ENCODE measurements around the gene PI4K2A.
"Not testable (repeated sequence)": the region's sequence is repeated elsewhere in the genome, so short reads cannot be mapped to it uniquely, and the experiment has no call there.

Gene PI4K2A

GRCh38 chr10:97632949-97633884 lies 7.3 kb upstream of the PI4K2A start, which contains the start of gene MORN4:
Gene MORN4 (minus strand): TSS chr10:97633500. CDS start chr10:97619653, 13,847 bp downstream.
- DNase-seq (ENCODE audit: low read depth), result peak; percentile 79

DNA sequence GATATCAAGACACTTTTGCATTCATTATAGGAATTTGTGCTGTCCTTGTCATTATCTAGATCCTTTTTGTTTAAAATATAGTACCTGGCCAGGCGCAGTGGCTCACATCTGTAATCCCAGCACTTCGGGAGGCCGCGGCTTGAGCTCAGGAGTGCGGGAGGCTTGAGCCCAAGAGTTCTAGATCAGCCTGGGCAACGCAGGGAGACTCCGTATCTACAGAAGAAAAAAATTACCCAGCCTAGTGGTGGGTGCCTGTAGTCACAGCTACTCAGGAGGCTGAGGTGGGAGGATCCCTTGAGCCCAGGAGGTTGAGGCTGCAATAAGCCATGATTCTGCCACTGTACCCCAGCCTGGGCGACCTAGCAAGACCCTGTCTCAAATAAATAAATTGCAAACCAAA lies 6.5 kb upstream of the PI4K2A start:
- no peak for DNase-seq (ENCODE audit: low read depth)

GRCh38 chr10:97635577-97635976 lies 4.9 kb upstream of the PI4K2A start:
- no peak for DNase-seq (ENCODE audit: low read depth)

DNA sequence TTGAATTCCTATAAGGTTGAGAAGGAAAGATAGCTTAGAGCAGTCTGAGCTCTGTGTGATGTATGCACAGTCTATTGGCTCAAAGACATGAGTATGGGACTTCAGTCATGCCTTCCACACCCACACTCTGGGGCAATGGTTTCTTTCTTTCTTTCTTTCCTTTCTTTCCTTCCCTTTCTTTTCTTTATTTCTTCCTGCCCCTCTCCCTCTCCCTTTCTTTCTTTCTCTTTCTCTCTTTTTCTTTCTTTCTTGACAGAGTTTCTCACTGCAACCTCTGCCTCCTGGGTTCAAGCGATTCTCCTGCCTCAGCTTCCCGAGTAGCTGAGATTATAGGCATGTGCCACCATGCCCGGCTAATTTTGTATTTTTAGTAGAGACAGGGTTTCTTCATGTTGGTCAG lies 1.4 kb upstream of the PI4K2A start:
- not testable (repeated sequence) for DNase-seq (ENCODE audit: low read depth)

DNA sequence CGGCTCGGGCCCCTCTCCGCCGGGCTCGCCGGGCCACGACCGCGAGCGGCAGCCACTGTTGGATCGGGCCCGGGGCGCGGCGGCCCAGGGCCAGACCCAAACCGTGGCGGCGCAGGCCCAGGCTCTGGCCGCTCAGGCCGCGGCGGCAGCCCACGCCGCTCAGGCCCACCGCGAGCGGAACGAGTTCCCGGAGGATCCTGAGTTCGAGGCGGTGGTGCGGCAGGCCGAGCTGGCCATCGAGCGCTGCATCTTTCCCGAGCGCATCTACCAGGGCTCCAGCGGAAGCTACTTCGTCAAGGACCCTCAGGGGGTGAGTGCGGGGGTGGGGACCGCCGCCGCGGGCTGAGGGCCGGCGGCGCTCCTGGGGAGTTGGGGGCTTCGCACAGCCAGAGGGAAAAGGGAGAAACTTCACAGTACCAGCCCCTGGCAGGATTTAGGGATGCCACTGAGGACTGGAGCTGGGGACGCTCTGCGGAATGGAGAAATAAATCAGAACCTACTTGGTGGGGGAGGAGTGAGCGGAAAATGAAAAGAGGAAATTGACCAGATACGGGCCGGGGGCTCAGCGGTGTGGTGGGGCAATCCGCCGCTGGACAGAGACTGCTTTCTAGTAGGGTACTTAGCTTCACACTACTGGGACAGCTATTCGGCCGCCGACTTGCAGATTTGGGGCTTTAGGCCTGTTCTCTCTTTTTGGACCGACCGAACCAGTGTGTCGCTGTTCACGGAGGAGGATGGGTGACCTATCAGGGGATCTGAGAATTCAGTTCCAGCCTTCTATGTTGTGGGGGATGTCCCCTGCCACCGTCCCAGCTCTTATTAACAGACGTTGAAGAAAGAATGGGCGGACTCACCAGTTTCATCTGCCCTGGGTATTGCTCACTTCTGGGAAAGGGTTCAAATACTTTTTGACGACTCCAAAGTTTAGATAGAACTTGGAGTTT lies 669 bp downstream of the PI4K2A start:
- no peak for DNase-seq (ENCODE audit: low read depth)

DNA sequence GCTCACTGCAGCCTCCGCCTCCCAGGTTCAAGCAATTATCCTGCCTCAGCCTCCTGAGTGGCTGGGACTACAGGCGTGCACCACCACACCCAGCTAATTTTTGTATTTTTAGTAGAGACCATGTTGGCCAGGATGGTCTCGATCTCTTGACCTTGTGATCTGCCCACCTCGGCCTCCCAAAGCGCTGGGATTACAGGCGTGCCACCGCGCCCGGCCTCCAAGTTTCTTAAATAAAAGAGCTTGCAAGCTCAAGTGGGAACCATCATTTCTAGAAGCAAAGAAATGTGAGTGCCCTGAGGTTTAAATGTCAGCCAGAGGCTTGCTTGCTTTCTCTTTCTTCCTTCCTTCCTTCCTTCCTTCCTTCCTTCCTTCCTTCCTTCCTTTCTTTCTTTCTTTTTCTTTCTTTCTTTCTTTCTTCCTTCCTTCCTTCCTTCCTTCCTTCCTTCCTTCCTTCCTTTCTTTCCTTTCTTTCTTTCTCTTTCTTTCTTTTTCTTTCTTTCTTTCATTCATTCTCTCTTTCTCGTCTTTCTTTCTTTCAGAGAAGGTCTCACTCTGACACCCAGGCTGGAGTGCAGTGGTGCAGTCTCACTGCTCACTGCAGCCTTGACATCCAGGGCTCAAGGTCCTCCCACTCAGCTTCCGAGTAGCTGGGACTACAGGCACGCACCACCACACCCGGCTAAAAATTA lies 2.1 kb downstream of the PI4K2A start:
- DNase-seq (ENCODE audit: low read depth), result not testable (repeated sequence)

GRCh38 chr10:97643441-97643985 lies 3.0 kb downstream of the PI4K2A start:
- no peak for DNase-seq (ENCODE audit: low read depth)

GRCh38 chr10:97644936-97645335 lies 4.5 kb downstream of the PI4K2A start:
- no peak for DNase-seq (ENCODE audit: low read depth)

DNA sequence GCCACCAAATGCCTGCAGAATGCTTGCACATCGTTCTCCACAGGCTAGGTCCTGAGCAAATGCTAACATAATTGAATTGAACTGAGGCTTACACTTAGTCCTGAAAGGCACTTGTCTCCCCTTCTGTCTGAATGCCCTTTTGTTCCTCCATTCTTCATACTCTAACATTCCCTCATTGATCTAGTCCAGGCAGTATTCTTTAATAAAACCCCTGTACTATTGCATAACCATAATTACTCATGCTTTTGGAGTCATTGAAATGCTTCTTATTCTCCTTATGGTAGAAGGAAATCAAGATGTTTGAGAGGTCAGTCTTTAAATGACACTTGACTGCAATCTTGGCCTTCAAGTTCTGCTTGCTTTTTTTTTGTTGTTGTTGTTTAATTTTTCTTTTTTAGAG lies 7.1 kb downstream of the PI4K2A start:
- DNase-seq (ENCODE audit: low read depth), result no peak

DNA sequence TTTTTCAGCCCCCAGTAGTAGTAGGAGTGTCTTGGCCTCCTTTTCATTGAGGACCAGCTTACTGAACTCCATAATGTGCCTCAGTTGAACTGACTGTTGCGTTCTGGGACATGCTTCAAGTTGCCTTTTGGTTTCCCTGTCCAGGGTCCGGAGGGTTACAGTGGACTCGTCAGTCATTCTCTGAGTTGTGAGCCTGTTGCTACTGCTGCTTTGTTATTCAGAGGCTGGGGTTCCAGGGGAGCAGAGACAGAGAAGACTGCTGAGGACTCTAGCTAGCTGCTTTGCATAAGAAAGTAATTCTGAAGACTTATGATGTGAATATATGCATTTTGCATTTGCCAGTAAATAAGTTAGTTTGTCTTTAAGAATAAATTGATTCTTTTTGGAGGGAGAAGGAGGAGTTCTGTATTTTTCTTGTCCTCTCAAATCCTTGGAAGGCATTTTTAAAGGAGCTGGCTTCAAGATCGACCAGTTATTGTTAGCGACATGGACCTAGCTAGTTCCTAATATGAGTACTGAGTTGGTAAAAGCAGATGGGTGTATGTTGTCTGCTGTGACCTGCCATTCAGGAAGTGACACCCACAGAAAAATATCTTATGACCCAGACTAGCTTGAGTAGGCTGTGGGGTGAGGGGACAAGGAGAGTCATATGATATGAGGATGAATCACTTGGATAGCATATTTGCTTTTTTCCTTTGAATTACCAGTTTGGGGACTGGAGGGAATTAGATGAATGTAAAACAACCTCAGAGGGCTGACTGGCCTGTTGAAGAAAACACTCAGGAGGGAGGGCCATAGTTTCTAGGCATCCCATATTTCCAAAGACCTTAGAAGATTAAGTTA lies 8.3 kb downstream of the PI4K2A start:
- no peak for DNase-seq (ENCODE audit: low read depth)

GRCh38 chr10:97649405-97649750 lies 8.9 kb downstream of the PI4K2A start:
- not testable (repeated sequence) for DNase-seq (ENCODE audit: low read depth)

GRCh38 chr10:97650726-97651125 lies 10.3 kb downstream of the PI4K2A start:
- DNase-seq (ENCODE audit: low read depth), result no peak

DNA sequence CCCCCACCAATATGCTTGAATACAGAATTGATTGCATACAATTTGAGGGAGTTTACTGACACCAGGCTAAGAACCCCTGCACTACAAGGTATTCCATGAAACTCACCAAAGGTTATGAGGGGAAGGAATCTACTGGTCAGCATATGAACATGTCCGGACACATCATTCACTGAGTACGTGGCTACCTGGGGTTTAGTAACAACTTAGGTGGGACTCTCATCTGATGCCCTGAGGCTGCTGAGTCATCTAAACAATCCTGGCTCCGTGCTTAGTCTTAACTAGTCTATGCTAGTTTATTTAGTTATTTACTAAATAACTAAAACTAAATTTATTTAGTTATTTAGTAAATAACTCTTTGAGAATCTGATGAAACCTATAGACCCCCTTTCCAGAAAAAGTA lies 11.3 kb downstream of the PI4K2A start:
- no peak for DNase-seq (ENCODE audit: low read depth)

DNA sequence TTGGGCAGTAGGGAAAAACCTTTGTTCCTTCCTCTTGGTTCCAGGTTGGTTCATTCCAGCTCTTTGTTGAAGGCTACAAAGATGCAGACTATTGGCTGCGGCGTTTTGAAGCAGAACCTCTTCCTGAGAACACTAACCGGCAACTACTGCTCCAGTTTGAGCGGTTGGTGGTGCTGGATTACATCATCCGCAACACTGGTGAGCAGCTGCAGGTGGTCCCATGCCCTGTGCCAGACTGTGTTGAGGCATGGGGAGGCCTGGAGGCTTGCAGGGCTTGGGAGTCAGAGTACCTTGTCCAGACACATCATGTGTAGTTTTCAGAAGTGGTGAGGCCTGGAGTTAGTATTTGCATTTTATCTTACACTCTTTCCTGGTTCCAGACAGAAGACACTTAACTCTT lies 16.3 kb downstream of the PI4K2A start:
- DNase-seq (ENCODE audit: low read depth), result no peak

GRCh38 chr10:97659589-97659988 lies 19.1 kb downstream of the PI4K2A start:
- DNase-seq (ENCODE audit: low read depth), result no peak

GRCh38 chr10:97664282-97664850 lies 23.9 kb downstream of the PI4K2A start:
- no peak for DNase-seq (ENCODE audit: low read depth)

DNA sequence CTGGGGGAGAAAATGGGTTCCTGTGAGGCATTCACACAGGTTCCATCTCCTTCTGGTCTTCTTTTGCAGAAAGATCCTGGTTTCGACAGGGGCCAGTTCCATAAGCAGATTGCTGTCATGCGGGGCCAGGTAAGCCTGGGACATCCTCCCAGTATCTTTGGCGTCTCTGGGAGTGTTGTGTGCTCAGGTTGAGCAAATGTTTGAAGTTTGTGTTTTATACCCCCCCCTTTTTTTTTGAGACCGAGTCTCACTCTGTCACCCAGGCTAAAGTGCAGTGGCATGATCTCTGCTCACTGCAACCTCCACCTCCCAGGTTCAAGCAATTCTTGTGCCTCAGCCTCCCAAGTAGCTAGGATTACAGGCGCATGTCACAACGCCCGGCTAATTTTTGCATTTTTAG lies 26.5 kb downstream of the PI4K2A start:
- DNase-seq (ENCODE audit: low read depth), result no peak

- DNase-seq (ENCODE audit: low read depth), result no peak
Observed at GRCh38 chr10:97667463-97667862, 27.0 kb downstream of the PI4K2A start.

DNA sequence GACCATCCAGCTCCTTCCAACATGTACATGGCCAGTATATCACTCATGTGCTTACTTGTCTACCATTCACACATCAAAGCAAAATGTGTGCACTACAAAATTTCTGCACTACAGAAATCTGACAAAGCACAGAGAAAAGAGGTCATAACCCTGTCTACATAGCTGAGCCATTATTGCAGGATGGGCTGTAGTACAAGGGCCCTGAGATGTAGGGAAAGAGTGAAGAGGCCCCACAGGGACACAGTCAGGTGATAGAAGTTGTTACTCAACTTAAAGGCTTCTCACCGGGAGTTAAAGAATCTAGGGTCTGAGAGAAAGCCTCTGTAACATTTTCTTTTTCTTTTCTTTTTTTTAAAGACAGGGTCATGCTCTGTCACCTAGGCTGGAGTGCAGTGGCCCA lies 29.1 kb downstream of the PI4K2A start:
- DNase-seq (ENCODE audit: low read depth), result no peak

DNA sequence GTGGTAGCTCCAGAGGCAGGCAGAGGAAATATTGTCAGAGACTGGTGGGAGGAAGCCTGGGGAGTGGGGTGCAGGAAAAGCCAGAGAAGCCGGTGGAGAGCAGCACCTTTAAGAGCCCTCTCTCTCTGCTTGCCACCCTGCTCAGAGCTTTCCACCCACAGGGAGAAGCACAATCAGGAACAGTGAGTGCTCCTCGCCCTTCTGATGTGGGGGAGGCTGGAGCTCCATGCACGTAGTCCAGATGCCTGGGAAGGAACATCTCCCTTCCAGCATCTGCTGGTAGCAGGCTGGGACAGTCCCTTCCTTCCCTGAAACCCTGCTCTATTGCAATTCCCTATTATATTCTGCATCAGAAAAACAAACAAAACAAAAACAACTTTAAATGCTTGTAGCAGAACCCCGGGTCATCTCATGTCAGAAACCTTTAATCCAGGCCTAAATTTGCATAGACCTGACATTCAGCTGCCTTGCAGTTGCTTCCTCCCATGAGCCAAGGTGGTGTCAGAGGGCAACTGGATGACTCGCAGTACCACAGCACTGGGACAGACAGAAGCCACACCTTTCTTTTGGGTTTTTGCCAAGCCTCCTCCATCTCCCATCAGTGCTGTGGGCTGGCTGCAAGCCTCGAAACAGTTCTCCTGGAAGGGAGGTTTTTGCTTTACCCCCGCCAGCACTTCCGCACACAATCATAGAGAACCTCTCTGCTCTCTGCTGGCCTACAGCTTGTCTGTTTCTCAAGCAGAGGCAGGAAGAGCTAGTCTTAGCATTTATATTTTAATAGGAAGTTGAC lies 33.5 kb downstream of the PI4K2A start:
- DNase-seq (ENCODE audit: low read depth), result no peak

Data from stimulated activated CD8-positive, alpha-beta memory T cell treated with anti-CD3 and anti-CD28 coated beads, Interleukin-15, amount 100 ng/mL, for 1 hour (primary cell).